ENCODE data around the gene HCN1. TPM values are rescaled to one million over a fixed set of nuclear protein-coding genes. Genes with fewer than 3 reads are reported as not detected.
"Not testable (repeated sequence)": the region's sequence is repeated elsewhere in the genome, so short reads cannot be mapped to it uniquely, and the experiment has no call there.

Gene HCN1
- total and polyA plus RNA-seq, 2 donors = 0.02 to 0.05 TPM

GRCh38 chr5:45312627-45313026, 383.6 kb downstream of the HCN1 start:
- H3K4me3 ChIP-seq (ENCODE audit: low read length in 2 of 2); H3K4me1 ChIP-seq (ENCODE audit: control insufficient read depth in 2 of 2, insufficient read depth in 2 of 2, low read length in 2 of 2); H3K27ac ChIP-seq (ENCODE audit: low read depth in 1 of 2, low read length in 1 of 2); DNase-seq (ENCODE audit: low read depth in 6 of 9, low spot score in 9 of 9); H3K36me3 ChIP-seq (ENCODE audit: control insufficient read depth in 2 of 2, insufficient read depth in 2 of 2, low read length in 1 of 2); H3K27me3 ChIP-seq (ENCODE audit: control insufficient read depth in 2 of 2, insufficient read depth in 1 of 2, low read length in 1 of 2): not testable (repeated sequence)
- H3K9me3 ChIP-seq (ENCODE audit: control insufficient read depth in 2 of 2, insufficient read depth in 1 of 2, low read length in 1 of 2) = peaks cover 0 to 11% of the 10 kb centered on the region in 2 donors
- 91% methylated on average over 8 of the region's 8 CpGs for WGBS

GRCh38 chr5:45295231-45295630, 400.9 kb downstream of the HCN1 start:
- no peak overlapping the region for H3K4me3 ChIP-seq (ENCODE audit: low read length in 2 of 2)
- 89% methylated on average over 2 of the region's 2 CpGs for WGBS
- H3K27ac ChIP-seq (ENCODE audit: low read depth in 1 of 2, low read length in 1 of 2) = no peak overlapping the region

GRCh38 chr5:45288746-45289145, 407.4 kb downstream of the HCN1 start:
- Histone ChIP-seq H3K4me3 (ENCODE audit: low read length in 2 of 2) (no peak overlapping the region), H3K27me3 (ENCODE audit: control insufficient read depth in 2 of 2, insufficient read depth in 1 of 2, low read length in 1 of 2) (no peaks in the 10 kb centered on the region), H3K4me1 (ENCODE audit: control insufficient read depth in 2 of 2, insufficient read depth in 2 of 2, low read length in 2 of 2) (no peaks in the 10 kb centered on the region), H3K36me3 (ENCODE audit: control insufficient read depth in 2 of 2, insufficient read depth in 2 of 2, low read length in 1 of 2) (no peaks in the 10 kb centered on the region), H3K27ac (ENCODE audit: low read depth in 1 of 2, low read length in 1 of 2) (no peak overlapping the region), H3K9me3 (ENCODE audit: control insufficient read depth in 2 of 2, insufficient read depth in 1 of 2, low read length in 1 of 2) (no peaks in the 10 kb centered on the region)
- no peak for DNase-seq (ENCODE audit: low read depth in 6 of 9, low spot score in 9 of 9)
- 100% methylated on average over 1 of the region's 1 CpG for WGBS

More at GRCh38 chr5:45295231-45295630, 400.9 kb downstream of the HCN1 start:
- no peaks in the 10 kb centered on the region for H3K27me3 ChIP-seq (ENCODE audit: control insufficient read depth in 2 of 2, insufficient read depth in 1 of 2, low read length in 1 of 2)
- H3K36me3 ChIP-seq (ENCODE audit: control insufficient read depth in 2 of 2, insufficient read depth in 2 of 2, low read length in 1 of 2) = no peaks in the 10 kb centered on the region
- no peak for DNase-seq (ENCODE audit: low read depth in 6 of 9, low spot score in 9 of 9)
- no peaks in the 10 kb centered on the region for H3K4me1 ChIP-seq (ENCODE audit: control insufficient read depth in 2 of 2, insufficient read depth in 2 of 2, low read length in 2 of 2)
- peaks cover 0 to 3% of the 10 kb centered on the region in 2 donors for H3K9me3 ChIP-seq (ENCODE audit: control insufficient read depth in 2 of 2, insufficient read depth in 1 of 2, low read length in 1 of 2)

- Histone ChIP-seq H3K27ac (ENCODE audit: low read depth in 1 of 2, low read length in 1 of 2) (no peak overlapping the region), H3K36me3 (ENCODE audit: control insufficient read depth in 2 of 2, insufficient read depth in 2 of 2, low read length in 1 of 2) (no peaks in the 10 kb centered on the region), H3K4me3 (ENCODE audit: low read length in 2 of 2) (no peak overlapping the region), H3K4me1 (ENCODE audit: control insufficient read depth in 2 of 2, insufficient read depth in 2 of 2, low read length in 2 of 2) (no peaks in the 10 kb centered on the region), H3K9me3 (ENCODE audit: control insufficient read depth in 2 of 2, insufficient read depth in 1 of 2, low read length in 1 of 2) (no peaks in the 10 kb centered on the region), H3K27me3 (ENCODE audit: control insufficient read depth in 2 of 2, insufficient read depth in 1 of 2, low read length in 1 of 2) (no peaks in the 10 kb centered on the region)
- no peak for DNase-seq (ENCODE audit: low read depth in 6 of 9, low spot score in 9 of 9)
- 90% methylated on average over 1 of the region's 1 CpG for WGBS
Measured at GRCh38 chr5:45284436-45284835, 411.7 kb downstream of the HCN1 start.

- Histone ChIP-seq H3K4me3 (ENCODE audit: low read length in 2 of 2) (no peak overlapping the region), H3K4me1 (ENCODE audit: control insufficient read depth in 2 of 2, insufficient read depth in 2 of 2, low read length in 2 of 2) (no peaks in the 10 kb centered on the region), H3K9me3 (ENCODE audit: control insufficient read depth in 2 of 2, insufficient read depth in 1 of 2, low read length in 1 of 2) (no peaks in the 10 kb centered on the region), H3K36me3 (ENCODE audit: control insufficient read depth in 2 of 2, insufficient read depth in 2 of 2, low read length in 1 of 2) (no peaks in the 10 kb centered on the region), H3K27ac (ENCODE audit: low read depth in 1 of 2, low read length in 1 of 2) (no peak overlapping the region), H3K27me3 (ENCODE audit: control insufficient read depth in 2 of 2, insufficient read depth in 1 of 2, low read length in 1 of 2) (no peaks in the 10 kb centered on the region)
- no peak for DNase-seq (ENCODE audit: low read depth in 6 of 9, low spot score in 9 of 9)
- WGBS = 45% methylated on average over 2 of the region's 2 CpGs
Measured at GRCh38 chr5:45281081-45281480, 415.1 kb downstream of the HCN1 start.

- H3K4me3 ChIP-seq (ENCODE audit: low read length in 2 of 2) = no peak overlapping the region
- H3K4me1 ChIP-seq (ENCODE audit: control insufficient read depth in 2 of 2, insufficient read depth in 2 of 2, low read length in 2 of 2) = no peaks in the 10 kb centered on the region
- H3K9me3 ChIP-seq (ENCODE audit: control insufficient read depth in 2 of 2, insufficient read depth in 1 of 2, low read length in 1 of 2) = no peaks in the 10 kb centered on the region
- no peaks in the 10 kb centered on the region for H3K27me3 ChIP-seq (ENCODE audit: control insufficient read depth in 2 of 2, insufficient read depth in 1 of 2, low read length in 1 of 2)
- H3K27ac ChIP-seq (ENCODE audit: low read depth in 1 of 2, low read length in 1 of 2) = no peak overlapping the region
- WGBS = 35% methylated on average over 1 of the region's 1 CpG
- H3K36me3 ChIP-seq (ENCODE audit: control insufficient read depth in 2 of 2, insufficient read depth in 2 of 2, low read length in 1 of 2) = no peaks in the 10 kb centered on the region
- DNase-seq (ENCODE audit: low read depth in 6 of 9, low spot score in 9 of 9) = no peak
Measured at GRCh38 chr5:45279109-45279508, 417.1 kb downstream of the HCN1 start.

GRCh38 chr5:45277860-45278259, 418.3 kb downstream of the HCN1 start:
- no peaks in the 10 kb centered on the region for H3K27me3 ChIP-seq (ENCODE audit: control insufficient read depth in 2 of 2, insufficient read depth in 1 of 2, low read length in 1 of 2)
- H3K9me3 ChIP-seq (ENCODE audit: control insufficient read depth in 2 of 2, insufficient read depth in 1 of 2, low read length in 1 of 2) = no peaks in the 10 kb centered on the region
- DNase-seq (ENCODE audit: low read depth in 6 of 9, low spot score in 9 of 9) = no peak
- H3K36me3 ChIP-seq (ENCODE audit: control insufficient read depth in 2 of 2, insufficient read depth in 2 of 2, low read length in 1 of 2) = no peaks in the 10 kb centered on the region
- no peak overlapping the region for H3K27ac ChIP-seq (ENCODE audit: low read depth in 1 of 2, low read length in 1 of 2)
- 85% methylated on average over 2 of the region's 2 CpGs for WGBS
- H3K4me1 ChIP-seq (ENCODE audit: control insufficient read depth in 2 of 2, insufficient read depth in 2 of 2, low read length in 2 of 2) = no peaks in the 10 kb centered on the region
- no peak overlapping the region for H3K4me3 ChIP-seq (ENCODE audit: low read length in 2 of 2)

- 84% methylated on average over 2 of the region's 2 CpGs for WGBS
- Histone ChIP-seq H3K27me3 (ENCODE audit: control insufficient read depth in 2 of 2, insufficient read depth in 1 of 2, low read length in 1 of 2) (no peaks in the 10 kb centered on the region), H3K36me3 (ENCODE audit: control insufficient read depth in 2 of 2, insufficient read depth in 2 of 2, low read length in 1 of 2) (no peaks in the 10 kb centered on the region), H3K9me3 (ENCODE audit: control insufficient read depth in 2 of 2, insufficient read depth in 1 of 2, low read length in 1 of 2) (no peaks in the 10 kb centered on the region), H3K4me1 (ENCODE audit: control insufficient read depth in 2 of 2, insufficient read depth in 2 of 2, low read length in 2 of 2) (no peaks in the 10 kb centered on the region), H3K27ac (ENCODE audit: low read depth in 1 of 2, low read length in 1 of 2) (no peak overlapping the region), H3K4me3 (ENCODE audit: low read length in 2 of 2) (no peak overlapping the region)
- DNase-seq (ENCODE audit: low read depth in 6 of 9, low spot score in 9 of 9) = no peak
Measured at GRCh38 chr5:45274241-45274640, 421.9 kb downstream of the HCN1 start.

GRCh38 chr5:45271626-45272025, 424.6 kb downstream of the HCN1 start:
- Histone ChIP-seq H3K9me3 (ENCODE audit: control insufficient read depth in 2 of 2, insufficient read depth in 1 of 2, low read length in 1 of 2) (peaks cover 0 to under 1% of the 10 kb centered on the region in 2 donors), H3K27ac (ENCODE audit: low read depth in 1 of 2, low read length in 1 of 2) (no peak overlapping the region), H3K4me1 (ENCODE audit: control insufficient read depth in 2 of 2, insufficient read depth in 2 of 2, low read length in 2 of 2) (no peaks in the 10 kb centered on the region), H3K36me3 (ENCODE audit: control insufficient read depth in 2 of 2, insufficient read depth in 2 of 2, low read length in 1 of 2) (no peaks in the 10 kb centered on the region), H3K27me3 (ENCODE audit: control insufficient read depth in 2 of 2, insufficient read depth in 1 of 2, low read length in 1 of 2) (no peaks in the 10 kb centered on the region), H3K4me3 (ENCODE audit: low read length in 2 of 2) (no peak overlapping the region)
- WGBS = 88% methylated on average over 1 of the region's 1 CpG
- DNase-seq (ENCODE audit: low read depth in 6 of 9, low spot score in 9 of 9) = no peak

- Histone ChIP-seq H3K4me3 (ENCODE audit: low read length in 2 of 2) (no peak overlapping the region), H3K27ac (ENCODE audit: low read depth in 1 of 2, low read length in 1 of 2) (no peak overlapping the region), H3K4me1 (ENCODE audit: control insufficient read depth in 2 of 2, insufficient read depth in 2 of 2, low read length in 2 of 2) (no peaks in the 10 kb centered on the region), H3K9me3 (ENCODE audit: control insufficient read depth in 2 of 2, insufficient read depth in 1 of 2, low read length in 1 of 2) (peaks cover 1 to 11% of the 10 kb centered on the region in 2 donors), H3K27me3 (ENCODE audit: control insufficient read depth in 2 of 2, insufficient read depth in 1 of 2, low read length in 1 of 2) (no peaks in the 10 kb centered on the region), H3K36me3 (ENCODE audit: control insufficient read depth in 2 of 2, insufficient read depth in 2 of 2, low read length in 1 of 2) (no peaks in the 10 kb centered on the region)
- DNase-seq (ENCODE audit: low read depth in 6 of 9, low spot score in 9 of 9) = no peak
- 91% methylated on average over 1 of the region's 1 CpG for WGBS
Measured at GRCh38 chr5:45264447-45264846, 431.7 kb downstream of the HCN1 start.

Measured in thymus (tissue), 11 donors.